ENCODE data around the gene ACOX1.

Gene ACOX1

DNA sequence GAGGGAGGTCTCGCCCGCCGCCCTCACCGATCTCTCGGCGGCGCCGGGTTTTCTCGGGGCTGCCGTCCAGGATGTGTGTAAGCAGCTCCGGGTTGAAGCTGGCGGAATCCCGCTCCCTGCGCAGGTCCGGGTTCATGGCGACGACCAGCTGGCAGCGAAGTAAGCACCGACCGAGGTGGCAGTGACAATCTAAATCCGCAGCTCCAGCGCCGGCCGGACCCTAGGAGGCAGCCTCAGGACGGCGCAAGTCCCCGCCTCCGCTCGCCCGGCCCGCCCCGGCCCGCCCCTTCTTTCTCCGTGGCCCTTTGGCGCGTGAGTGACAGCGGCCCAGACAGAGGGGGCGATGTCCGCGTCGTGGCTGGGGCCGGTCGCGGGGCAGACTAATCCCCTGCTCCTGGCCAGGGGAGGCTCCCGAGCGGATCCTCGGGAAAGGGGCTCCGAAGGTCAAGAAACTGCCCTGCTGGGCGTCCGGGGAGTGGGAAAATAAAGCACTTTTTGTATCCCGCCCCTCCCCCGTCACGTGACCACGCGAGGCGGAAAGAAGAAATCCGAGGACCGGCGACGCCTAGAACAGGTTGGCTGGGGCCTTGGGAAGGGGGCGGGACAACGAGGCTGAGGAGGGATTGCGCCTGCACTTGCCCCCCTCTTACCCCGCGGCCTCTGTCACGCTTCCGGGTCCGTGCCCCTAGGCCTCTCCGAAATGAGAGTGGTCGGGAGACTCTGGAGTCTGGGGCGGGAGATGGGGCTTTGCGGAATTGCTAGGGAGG, at the start of gene ACOX1, which contains the start of gene TEN1:
Gene ACOX1, minus strand, starts transcription at position 229 of the 767 bp plus-strand sequence. Its CDS starts 93 bp downstream, at position 136.
Gene TEN1, plus strand, starts transcription at position 303 of the 767 bp plus-strand sequence. CDS start 6,953 bp downstream, outside the sequence.
- DNase-seq = peak; percentile 95

DNA sequence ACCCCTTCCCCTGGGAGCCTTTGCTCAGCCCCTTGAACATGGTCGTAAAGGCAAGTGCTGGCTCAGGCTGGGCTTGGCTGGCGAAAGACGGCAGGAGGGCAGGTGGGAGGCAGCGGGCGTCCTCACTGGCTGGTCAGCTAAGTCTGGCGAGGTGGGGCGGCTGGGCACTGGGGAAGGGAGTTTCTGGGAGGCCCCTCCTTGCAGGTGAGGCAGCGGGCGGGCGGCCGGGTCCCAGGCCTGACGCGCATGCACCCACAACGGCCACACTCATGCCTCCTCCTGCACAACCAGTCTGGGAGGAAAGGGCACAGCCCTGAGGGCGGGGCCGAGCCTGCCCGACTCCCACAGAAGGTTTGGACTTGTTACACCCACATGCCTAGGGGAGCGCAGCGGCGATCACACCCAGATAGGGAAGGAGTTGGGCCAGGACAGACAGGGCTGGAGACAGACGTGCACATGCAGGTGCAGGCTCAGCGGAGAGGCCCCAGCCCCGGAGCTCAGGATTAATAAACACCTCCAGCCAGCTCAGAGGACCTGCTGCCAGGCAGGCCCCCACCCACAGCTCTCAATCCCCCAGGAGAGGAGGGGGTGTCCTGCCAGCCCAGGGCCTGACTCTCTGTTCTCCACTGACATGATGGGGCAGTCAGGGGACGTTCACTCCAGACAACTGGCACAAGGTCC, 48.3 kb upstream of the ACOX1 start, which contains the start of gene EVPL:
Gene EVPL, minus strand, starts transcription at position 148 of the 681 bp plus-strand sequence. Its CDS starts 108 bp downstream, at position 40.
- DNase-seq = no peak

DNA sequence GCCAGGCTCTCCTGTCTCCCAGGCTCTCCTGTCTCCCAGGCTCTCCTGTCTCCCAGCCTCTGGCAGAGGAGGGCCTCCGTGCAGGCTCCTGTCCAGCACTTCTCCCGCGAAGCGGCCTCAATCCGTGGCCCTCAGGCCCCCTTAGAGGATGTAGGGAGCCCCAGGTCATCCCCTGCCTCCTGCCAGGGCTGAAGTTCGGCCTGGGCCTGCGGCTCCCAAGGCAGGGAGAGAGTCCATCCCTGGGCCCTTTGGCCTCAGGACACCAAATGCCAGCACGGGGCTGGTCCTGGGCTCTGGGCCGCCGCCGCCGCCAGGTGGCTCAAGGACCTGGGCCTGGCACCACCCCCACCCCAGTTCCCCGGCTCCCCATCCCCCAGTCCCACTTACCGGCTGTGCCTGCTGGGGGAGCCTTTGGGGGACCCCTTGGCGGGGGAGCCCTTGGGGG, 47.8 kb upstream of the ACOX1 start:
- DNase-seq = no peak

DNA sequence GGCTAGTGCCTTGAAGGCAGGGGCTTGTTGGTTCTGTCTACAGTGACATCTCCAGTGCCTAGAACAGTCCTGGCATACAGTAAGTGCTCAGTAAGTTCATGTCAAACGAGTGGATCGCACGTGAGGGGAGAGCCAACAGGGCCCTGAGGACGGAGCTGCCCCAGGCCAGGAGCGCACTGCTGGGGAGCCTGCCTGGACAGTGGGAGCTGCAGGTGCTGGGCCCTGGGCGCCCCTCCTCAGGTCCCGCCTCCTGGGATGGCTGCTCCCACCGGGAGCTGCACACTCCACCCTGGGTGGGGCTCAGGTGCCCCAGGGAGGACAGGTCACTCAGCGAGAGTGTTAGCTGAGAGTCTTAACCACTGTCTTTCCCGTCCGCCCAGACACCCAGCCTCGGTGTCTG, 46.3 kb upstream of the ACOX1 start:
- DNase-seq = no peak

DNA sequence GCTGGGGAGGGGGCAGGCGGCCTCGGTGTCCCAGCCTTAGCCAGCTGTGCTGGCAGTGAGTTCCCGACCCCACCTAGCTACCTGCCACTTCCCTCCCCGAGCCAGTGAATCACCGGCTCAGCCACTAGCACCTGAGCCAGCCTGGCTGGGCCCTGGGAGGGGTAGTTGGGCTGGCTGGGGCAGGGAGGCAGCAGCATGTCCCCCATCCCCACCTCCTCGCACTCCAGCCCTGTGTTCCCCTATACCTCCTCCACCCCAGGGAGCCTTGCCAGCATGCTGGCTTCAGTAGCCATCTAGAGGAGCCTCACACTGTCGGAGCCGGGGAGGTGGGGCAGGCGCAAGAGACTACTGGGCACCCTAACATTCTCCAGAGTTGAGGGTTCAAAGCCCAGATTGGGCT, 45.4 kb upstream of the ACOX1 start:
- DNase-seq = no peak

DNA sequence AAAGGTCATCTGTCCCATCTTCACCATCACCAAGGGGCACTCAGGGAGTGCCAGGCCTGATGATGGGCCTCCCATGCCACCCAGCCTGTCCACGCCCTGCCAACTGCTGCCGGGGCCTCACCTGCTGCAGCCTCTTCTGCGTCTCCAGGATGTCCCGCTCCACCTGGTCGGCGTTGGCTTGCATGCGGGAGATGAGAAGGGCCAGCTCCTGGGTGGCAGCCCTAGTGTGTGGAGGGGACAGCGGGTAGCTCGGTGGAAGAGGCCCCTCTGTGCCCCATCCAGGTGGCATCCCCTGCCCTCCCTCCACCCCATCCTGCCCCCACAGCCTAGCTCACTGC, 44.9 kb upstream of the ACOX1 start:
- DNase-seq = no peak

DNA sequence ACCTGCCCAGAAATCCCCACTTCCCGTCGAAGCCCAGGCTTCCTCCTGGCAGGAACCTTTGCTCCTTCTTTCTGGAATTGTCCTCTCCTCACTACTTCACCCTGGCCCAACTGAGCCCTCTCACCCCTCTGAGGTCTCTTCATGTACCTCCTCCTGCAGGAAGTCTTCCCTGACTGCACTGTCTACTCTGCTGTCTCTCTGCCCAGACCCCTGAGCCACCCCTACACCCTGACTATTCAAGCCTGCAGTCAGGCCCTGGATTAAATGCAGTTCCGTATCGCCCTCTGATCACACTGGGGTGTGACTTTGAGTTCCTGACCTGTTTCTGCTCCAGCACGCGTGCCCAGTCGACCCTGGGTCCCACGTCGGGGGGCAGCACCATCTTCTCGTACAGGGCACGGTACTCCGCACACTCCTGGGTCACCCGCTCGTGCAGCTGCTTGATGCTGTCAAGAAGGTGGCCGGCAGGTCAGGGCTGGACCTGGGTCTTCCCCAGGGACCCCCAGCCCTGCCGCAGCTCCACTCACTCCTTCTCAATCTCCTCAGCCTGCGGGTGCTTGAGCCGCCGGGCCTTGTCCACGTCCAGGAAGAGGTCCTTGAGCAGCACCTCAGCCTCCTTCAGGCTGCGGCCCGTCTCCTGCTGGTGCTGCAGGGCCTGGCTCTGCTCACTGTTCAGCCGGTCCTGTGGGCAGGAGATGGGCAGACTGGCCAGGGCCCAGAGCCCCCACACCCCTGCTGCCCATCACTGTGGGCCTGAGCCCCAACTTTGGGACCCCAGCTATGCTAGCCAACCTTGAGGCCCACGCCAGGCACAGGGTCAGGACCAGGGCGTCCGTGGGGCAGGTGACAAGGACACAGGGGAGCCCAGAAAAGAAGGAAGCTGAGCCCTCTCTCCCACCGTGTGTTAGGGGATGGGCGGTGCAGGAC, 44.3 kb upstream of the ACOX1 start:
- no peak for DNase-seq

DNA sequence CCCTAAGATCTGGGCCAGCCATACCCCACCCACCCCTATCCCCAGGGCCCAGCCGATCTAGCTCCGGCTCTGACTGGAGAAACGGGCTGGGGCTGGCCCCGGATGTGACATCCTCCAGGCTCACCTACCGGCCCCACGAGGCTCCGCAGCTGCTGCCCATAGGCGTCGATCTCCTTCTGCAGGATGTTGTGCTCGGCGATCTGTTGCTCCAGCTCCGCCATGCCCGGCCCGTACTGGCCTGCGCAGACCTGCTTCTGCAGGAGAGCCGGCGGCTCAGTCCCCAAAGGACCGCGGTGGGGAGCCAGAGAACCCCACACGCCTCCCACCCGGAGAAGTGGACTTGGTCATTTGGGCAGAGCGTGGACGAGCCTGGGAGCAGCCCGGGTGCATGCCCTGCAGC, 43.3 kb upstream of the ACOX1 start:
- no peak for DNase-seq

DNA sequence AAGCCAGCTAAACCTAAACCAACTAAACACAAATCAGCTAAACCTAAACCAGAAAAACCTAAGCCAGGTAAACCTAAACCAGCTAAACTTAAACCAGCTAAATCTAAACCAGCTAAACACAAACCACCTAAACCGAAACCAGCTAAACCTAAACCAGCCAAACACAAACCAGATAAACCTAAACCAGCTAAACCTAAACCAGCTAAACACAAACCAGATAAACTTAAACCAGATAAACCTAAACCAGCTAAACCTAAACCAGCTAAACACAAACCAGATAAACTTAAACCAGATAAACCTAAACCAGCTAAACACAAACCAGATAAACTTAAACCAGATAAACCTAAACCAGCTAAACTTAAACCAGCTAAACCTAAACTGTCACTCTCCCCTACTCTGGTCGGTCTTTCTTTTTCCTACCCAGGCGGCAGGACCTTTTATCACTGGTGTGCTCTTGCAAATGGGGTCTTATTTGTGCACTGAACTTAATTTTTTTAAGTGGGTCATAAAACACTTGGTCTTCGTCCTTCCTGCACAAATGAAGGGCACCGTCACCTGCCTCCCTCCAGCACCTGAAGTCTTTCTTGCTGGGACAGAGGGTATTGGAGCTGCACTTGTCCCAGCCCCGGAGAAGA, 41.0 kb upstream of the ACOX1 start:
- no peak for DNase-seq

DNA sequence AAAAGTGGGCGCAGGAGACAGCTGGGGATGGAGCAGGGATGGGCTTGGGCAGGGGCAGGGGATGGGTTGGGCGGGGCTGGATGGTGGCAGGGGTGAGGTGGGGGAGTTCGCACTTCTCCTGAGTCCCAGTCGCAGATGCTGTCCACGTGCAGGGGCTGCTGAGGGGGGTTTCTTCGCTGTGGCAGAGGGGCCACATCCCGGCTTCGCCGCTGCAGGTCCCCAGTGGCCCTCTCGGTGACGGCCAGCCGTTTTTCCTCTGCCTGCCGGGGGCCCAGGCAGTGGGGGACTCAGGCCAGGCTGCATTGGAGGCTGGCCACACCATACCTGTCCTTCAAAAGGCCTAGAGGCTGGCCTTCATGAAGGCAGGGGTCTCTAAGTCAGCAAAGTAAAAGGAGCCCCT, 39.8 kb upstream of the ACOX1 start:
- DNase-seq = no peak

DNA sequence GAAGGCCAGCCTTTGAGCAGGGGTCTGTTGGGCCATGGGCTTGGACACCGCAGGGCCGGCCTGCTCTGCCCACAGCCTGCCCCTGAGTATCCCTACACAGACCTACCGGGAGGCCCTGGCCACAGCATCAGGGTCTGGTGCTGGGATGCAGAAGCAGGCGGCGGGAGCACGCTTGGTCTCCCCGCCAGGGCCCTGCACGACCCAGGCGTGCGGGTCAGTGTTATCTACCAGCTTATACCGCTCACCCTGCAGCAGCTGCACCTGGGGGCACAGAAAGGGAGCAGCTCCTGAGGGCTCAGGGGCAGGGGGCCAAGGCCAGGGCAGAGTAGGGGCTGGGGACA, 39.3 kb upstream of the ACOX1 start:
- no peak for DNase-seq

DNA sequence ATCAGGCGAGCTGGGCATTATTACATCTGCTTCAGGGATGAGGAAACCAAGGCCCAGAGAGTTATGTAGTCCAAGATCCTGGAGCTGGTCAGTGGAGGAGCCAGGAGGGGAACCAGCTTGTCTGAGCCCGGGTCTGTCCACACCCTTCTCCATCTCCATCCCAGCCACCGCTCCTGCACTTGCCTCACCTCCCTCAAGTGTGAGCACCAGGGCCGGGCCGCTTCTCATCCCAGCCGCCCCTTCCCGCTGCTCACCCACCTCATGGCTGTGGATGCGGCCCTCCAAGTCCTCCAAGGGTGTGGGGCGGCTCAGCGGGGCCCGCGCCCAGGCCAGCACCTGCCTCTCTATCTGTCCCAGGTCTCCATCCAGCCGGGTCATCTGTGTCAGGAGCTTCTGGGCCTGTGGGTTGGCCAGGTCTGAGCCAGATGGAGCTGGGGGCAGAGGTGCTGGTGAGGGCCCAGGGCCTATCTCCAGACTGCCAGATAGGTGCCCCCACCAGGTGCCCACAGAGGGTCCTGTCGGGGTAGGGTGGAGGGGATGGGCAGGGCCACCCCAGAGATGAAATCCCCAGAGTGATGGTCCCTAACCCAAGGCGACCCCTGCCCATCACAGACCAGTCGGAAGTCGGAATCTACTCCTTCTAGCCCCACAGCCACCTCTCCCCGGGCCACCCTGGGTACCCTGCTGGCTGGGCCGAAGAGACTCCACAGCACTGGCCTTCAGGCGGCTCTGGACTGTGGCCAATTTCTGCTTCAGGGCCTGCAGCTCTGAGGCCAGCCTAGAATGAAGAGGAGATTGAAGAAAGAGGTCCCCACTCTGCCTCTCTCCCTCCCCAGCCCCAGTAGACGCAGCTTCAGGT, 38.7 kb upstream of the ACOX1 start:
- DNase-seq = no peak

DNA sequence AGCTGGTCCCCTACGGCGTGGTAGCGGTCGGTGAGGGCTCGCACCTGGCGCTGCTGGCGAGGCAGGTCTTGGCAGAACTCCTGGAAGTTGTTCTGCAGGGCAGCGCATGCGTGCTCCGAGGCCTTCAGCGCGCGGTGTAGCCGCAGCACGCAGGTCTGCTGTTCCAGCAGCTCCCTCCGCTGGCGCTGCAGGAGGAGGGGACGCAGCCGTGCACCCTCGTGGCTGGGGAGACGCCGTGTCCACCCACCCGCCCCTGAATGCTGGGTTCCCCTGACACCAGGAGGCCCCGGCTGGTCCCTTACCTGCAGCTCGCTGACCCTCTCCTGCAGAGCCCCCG, 35.9 kb upstream of the ACOX1 start:
- DNase-seq = no peak

DNA sequence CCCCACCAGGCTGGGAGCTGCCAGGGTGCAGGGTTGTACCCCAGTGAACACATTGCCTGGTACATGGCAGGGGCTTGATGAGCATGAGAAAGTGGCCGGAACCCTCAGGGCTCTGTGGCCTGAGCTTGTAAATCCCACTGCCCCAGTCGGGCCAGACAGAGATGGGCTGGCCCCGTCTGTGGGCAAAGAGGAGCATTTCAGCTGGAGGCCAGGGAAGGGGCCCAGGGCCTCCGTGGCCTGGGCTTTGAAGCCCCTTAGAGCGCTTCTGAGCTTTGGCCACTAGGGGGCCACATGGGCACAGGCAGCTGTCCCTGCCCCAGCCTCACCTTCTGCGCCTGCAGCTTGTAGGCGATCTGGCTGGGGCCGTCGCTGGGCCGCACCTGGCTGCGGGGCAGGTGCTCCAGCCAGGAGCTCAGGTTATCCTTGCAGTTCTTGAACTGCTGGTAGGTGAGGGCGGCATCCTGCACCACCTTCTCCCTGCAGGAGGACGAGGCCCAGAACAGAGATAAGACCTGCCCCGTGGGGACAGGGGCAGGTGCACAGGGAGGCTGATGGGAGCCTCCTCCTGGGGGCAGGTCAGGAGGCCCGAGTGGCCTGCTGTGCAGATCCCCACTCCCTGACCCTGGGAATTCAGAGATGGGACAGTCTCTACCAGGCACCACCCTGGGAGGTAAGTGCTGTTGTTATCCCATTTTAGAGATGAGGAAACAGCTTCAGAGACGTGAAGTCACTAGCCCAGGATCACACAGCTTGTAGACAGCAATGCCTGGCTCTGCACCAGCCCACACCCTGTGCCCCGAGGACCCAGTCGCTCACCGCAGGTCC, 35.3 kb upstream of the ACOX1 start:
- peak; percentile 42 for DNase-seq

DNA sequence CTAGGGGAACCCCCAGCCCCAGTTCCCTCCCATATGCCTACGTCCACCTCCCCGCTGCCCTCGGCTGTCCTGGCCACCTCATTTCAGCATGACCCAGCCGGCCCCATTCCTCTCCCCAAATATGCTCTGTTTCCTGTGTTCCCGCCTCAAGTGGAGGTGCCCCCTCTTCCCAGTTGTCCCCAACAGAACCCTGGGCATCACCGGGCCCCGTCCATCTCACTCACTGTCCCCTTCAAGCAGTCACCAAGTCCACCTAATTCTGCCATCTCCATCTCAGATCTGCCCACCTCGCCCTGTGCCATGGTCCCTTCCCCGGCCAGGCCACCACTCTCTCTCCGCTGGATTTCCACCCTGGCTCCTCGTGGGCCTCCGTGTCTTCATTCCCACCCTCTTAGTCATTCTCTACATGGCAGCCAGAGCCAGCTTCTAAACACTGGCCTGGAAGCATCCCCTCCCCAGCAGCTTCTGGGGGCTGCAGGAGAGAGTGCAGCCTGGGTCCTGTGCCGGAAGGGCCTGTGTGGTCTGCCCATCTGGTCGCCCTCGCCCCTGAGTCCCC, 34.5 kb upstream of the ACOX1 start:
- no peak for DNase-seq

DNA sequence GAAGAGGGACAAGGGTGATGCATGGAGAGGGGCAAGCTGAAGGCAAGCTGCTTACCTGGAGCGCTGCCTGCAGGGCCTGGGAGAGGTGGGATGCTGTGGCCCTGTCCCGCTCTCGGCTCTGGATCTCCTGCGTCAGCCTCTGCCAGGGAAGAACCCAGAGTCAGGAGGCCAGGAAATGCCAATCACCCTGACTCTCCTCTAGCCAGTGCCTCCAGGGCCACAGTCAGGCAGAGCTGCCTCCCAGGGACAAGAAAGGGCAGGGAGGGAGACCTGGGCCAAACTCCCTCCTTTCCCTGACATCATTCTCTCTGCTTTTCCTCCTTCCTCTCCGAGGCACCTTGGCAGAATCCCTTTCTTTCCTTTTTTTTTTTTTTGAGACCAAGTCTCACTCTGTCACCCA, 33.0 kb upstream of the ACOX1 start:
- no peak for DNase-seq

DNA sequence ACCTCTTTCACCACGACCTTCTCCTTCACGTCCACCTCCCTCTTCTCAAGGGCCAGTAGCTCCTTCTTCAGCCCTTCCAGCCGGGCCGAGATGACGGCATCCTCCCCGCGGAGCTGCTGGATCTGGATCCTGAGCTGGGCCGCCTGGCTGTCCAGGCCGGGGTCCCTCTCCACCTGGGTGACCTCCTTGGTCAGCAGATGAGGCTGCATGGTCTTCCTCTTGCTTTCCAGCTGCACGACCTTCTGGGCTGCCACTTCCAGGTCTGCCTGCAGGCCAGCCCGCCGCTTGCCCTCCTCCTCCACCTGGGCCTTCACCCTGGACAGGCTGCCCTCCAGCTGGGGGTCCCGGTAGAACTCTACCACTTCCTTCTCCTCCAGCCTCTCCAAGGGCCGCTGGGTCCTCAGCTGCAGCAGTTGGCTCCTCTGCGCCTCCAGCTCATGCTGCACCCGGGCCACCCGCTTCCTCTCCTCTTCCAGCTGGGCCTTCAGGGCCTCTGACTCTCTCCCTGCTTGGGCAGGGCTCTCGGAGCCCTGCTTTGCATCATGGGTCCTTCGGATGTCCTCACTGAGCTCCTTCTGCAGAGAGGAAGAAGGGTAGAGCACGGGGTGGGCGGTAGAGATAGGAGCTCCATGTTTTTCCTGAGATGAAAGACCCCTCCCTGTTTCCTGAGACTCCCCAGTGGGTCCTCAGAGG, 31.1 kb upstream of the ACOX1 start:
- no peak for DNase-seq

DNA sequence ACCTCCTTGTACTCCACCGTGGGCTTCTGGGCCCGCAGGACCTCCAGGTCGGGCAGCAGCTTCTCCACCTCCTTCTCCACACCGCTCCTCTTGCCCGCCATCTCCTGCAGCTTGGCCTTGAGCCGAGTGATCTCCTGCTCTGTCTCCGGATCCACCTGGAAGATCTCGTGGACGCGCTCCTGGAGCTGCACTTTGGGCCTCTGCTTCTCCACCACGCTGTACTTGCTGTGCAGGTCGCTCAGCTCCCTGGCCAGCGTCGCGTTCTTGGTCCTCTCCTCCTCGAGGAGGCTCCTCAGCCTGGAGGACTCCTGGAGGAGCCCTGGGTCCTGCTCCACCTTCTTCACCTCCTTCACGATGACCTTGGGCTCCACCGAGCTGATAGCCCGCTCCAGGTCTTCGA, 30.5 kb upstream of the ACOX1 start:
- DNase-seq = no peak

DNA sequence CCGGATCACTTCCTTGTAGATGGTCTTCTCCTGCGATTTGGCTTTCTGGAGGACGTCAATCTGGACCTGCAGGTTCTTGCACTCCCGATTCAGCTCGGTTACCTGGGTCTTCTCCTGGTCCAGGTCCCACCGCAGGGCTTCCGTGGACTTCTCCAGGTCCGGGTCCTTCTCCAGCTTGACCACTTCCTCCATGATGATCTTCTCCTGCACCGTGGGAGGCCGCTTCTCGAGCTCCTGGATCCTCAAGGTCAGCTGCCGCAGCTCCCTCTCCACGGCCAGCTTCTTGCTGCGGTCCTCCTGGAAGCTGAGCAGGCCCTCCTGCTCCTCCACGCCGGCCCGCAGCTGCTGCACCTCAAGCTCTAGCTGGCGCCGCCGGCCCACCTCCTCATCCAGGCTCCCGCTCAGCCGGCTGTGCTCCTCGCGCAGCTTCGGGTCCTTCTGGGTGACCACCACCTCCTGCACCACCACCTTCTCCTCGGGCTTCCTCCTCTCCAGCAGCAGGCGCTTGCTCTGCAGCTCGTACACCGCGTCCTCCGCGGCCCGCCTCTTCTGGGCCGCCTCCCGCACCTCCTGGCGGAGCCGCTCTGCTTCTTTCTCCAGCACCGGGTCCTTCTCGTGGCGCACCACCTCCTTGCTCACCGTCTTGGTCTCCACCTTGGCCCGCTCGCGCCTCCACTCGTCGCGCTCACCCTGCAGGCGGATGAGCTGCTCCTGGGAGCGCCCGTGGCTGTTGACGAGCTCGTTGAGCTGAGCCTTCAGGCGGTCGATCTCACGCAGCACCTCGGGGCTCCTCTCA, 29.9 kb upstream of the ACOX1 start:
- DNase-seq = no peak
